WI38 (cell line): ENCODE data around the gene SMC3.
A peak's percentile ranks its signal among the peaks of the same experiment; 100 is the strongest.

Source experiments
- H3K4me3 ChIP-seq: 2 replicates; pipeline ENCODE4 v1.5.1; 2011; ENCODE audit warnings: low read depth, mild to moderate bottlenecking, control low read depth, low read length
- TF ChIP-seq, protein P1 (sequence below): IDR thresholded peaks from 2 replicates; pipeline ENCODE4 v1.5.1; 2012; ENCODE audit warnings: low read depth, mild to moderate bottlenecking, control low read depth, low read length

The SMC3 gene

GRCh38 chr10:110644598-110645462 lies 77.3 kb downstream of the SMC3 start:
- TF ChIP-seq, protein P1, sequence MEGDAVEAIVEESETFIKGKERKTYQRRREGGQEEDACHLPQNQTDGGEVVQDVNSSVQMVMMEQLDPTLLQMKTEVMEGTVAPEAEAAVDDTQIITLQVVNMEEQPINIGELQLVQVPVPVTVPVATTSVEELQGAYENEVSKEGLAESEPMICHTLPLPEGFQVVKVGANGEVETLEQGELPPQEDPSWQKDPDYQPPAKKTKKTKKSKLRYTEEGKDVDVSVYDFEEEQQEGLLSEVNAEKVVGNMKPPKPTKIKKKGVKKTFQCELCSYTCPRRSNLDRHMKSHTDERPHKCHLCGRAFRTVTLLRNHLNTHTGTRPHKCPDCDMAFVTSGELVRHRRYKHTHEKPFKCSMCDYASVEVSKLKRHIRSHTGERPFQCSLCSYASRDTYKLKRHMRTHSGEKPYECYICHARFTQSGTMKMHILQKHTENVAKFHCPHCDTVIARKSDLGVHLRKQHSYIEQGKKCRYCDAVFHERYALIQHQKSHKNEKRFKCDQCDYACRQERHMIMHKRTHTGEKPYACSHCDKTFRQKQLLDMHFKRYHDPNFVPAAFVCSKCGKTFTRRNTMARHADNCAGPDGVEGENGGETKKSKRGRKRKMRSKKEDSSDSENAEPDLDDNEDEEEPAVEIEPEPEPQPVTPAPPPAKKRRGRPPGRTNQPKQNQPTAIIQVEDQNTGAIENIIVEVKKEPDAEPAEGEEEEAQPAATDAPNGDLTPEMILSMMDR, result no peak
- peak overlapping the region; percentile 68 for H3K4me3 ChIP-seq

DNA sequence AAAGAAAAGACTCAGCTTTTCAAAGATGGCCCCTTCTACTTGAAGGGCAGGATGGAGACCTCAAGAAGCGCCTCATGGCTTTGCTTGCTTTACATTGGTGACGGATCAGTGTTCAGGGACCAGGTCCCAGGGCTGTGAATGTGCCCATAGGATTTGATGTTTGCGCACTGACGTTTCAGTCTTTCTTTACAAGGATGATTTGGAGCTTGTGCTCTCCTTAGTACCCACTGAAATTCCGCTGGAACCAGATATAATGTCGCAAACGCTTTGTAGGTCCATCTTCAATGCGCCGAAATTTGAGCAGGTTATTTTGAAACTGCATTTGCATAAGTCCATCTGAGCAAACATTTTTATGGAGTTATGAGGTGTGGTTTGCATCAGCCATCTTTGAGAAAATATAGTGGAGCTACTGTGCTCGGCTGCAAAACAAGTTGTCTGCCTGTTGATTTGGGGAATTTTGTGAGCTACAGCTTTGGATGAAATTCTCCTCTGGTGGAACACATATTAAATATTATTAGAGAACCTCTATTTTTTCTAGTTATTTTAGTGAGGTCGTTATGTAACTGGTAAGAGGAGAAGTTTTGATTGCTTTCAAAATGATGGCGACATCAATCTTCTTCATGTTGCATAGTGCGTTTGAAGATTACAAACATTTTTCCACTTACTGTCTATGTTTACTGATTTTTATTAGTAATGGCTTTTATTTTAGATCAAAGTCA lies 79.1 kb downstream of the SMC3 start:
- H3K4me3 ChIP-seq, result no peak overlapping the region
- TF ChIP-seq, protein P1, result no peak

GRCh38 chr10:110647136-110647430 lies 79.6 kb downstream of the SMC3 start:
- TF ChIP-seq, protein P1, result no peak
- H3K4me3 ChIP-seq, result no peak overlapping the region

DNA sequence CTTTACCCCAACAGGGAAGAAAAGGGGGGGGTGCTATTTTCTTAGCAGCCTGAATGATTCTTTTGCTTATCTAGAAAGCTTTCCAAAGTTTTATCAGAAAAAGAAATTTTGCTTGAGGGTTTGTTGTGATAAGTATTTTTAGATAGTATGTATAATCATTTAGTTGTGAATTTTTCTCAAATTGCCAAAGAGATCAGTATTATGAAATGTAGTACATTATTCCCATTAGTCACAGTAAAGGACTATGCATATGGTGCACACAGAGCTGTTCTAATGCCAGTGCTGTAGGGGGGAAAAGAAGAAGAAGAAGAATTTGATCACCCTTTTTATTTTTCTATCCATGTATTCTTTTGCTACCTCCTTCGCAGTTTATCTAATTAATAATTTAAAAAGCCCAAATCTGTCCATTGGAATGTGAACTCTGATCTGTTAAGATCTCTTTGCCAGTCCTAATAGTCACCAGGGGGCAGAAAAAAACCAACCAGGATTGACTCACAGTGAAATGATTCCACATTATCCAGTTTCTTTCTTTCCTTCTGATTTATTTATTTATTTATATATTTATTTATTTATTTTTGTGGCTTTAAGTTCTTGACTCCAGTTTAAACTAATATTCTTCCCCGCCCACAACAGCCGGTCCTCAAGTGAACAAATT lies 81.3 kb downstream of the SMC3 start:
- no peak overlapping the region for H3K4me3 ChIP-seq
- TF ChIP-seq, protein P1, result no peak

- TF ChIP-seq, protein P1, result no peak
- H3K4me3 ChIP-seq, result no peak overlapping the region
Measured at GRCh38 chr10:110649347-110650264, 82.1 kb downstream of the SMC3 start.

DNA sequence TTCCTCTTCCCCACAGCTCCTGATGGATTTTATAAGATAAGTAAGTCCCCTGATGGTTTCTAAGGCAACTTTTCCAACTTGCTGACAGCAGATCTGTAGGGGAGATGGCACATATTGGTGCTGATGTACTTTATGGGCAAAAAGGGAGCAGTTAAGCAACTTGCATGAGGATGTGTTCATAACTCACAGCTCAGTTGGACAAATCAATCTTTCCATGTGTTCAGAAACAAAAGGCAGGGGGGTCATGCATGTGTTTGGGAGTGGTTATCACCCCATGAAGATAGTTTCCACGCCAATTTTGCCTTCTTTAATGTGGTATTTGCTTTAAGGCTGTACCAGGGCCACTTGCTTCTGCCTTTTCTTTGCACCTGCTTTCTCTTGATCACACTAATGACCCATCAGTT lies 82.8 kb downstream of the SMC3 start:
- TF ChIP-seq, protein P1, result no peak
- no peak overlapping the region for H3K4me3 ChIP-seq
